Common myeloid progenitor, CD34-positive (primary cell): Measurements from ENCODE around the gene ITGAV.

Source experiments
- CTCF ChIA-PET: fragments of 350-600 bp; sonication (Branson Sonifier 250); formaldehyde crosslinking; loops from one replicate; lab custom pipeline; 2021; ENCODE audit warnings: antibody characterized with exemption; lab: Charles Lee
- POLR2A ChIA-PET: fragments of 350-600 bp; sonication (Branson Sonifier 250); formaldehyde crosslinking; loops from one replicate; lab custom pipeline; 2021; ENCODE audit warnings: antibody characterized with exemption; lab: Charles Lee
- DNase-seq, 3 donors: peaks; one replicate each; pipeline versions ENCODE4 v3.0.0 to v3.0.0-alpha.2; 2013
- H3K27ac ChIP-seq, 2 experiments: 1 replicate in 1 of 2; 2 replicates in 1 of 2; pipeline ENCODE4 v1.7.0; 2013; ENCODE audit warnings: inconsistent platforms in 2 of 2, low read length in 2 of 2, mild to moderate bottlenecking in 2 of 2, low read depth in 1 of 2, moderate library complexity in 1 of 2; ENCODE audit not compliant: severe bottlenecking in 2 of 2, insufficient read depth in 1 of 2, poor library complexity in 1 of 2
- H3K27me3 ChIP-seq, 5 experiments: replicated peaks in 2 of 5; 1 replicate in 3 of 5; 2 replicates in 2 of 5; pipeline versions ENCODE4 v1.6.1 to v1.7.0; 2013; ENCODE audit warnings: low read length in 4 of 5, mild to moderate bottlenecking in 2 of 5, moderate library complexity in 2 of 5, inconsistent platforms in 1 of 5; ENCODE audit not compliant: insufficient read depth in 5 of 5, control insufficient read depth in 4 of 5
- H3K36me3 ChIP-seq, 4 experiments: 1 replicate in 2 of 4; 2 replicates in 2 of 4; pipeline versions ENCODE4 v1.6.1 to v1.7.0; 2013; ENCODE audit warnings: low read length in 3 of 4, control low read depth in 1 of 4, mild to moderate bottlenecking in 1 of 4; ENCODE audit not compliant: control insufficient read depth in 4 of 4, insufficient read depth in 4 of 4
- H3K4me1 ChIP-seq, 4 experiments: 1 replicate in 3 of 4; 2 replicates in 1 of 4; pipeline versions ENCODE4 v1.6.1 to v1.7.1; 2013; ENCODE audit warnings: low read length in 3 of 4, mild to moderate bottlenecking in 3 of 4, control low read depth in 1 of 4, inconsistent platforms in 1 of 4, moderate library complexity in 1 of 4; ENCODE audit not compliant: control insufficient read depth in 4 of 4, insufficient read depth in 4 of 4; ENCODE audit errors: control extremely low read depth in 1 of 4
- H3K4me3 ChIP-seq, 7 experiments: 1 replicate in 4 of 7; 2 replicates in 3 of 7; pipeline versions ENCODE4 v1.5.1 to v1.7.0; 2013; ENCODE audit warnings: mild to moderate bottlenecking in 7 of 7, low read length in 6 of 7, moderate library complexity in 6 of 7, inconsistent platforms in 2 of 7, low read depth in 2 of 7, control low read depth in 1 of 7; ENCODE audit not compliant: insufficient read depth in 4 of 7, control insufficient read depth in 1 of 7; ENCODE audit errors: extremely low read depth in 1 of 7
- H3K9me3 ChIP-seq, 5 experiments: 1 replicate in 4 of 5; 2 replicates in 1 of 5; pipeline versions ENCODE4 v1.6.1 to v1.7.1; 2013; ENCODE audit warnings: low read length in 4 of 5, mild to moderate bottlenecking in 2 of 5, inconsistent platforms in 1 of 5, low read depth in 1 of 5, moderate library complexity in 1 of 5; ENCODE audit not compliant: control insufficient read depth in 4 of 5, insufficient read depth in 2 of 5; ENCODE audit errors: control extremely low read depth in 1 of 5
- WGBS: methylation state at CpG from one replicate; pipeline ENCODE4 v1.1.5; 2013; ENCODE audit not compliant: insufficient coverage; 5-methylcytosine and 5-hydroxymethylcytosine counted together

ITGAV gene

GRCh38 chr2:186702006-186702405 is 112.2 kb downstream of the ITGAV start:
- CTCF ChIA-PET, result no interaction called here
- POLR2A ChIA-PET, result interaction anchor here (0.6 kb wide), 1 partner anchor 55 kb away, joined by 3 read pairs; no protein-coding TSS in a partner anchor
- no peaks in the 10 kb centered on the region for H3K9me3 ChIP-seq
- H3K36me3 ChIP-seq, result peaks cover 0 to 2% (median 0%) of the 10 kb centered on the region in 4 experiments
- H3K27ac ChIP-seq, result no peak overlapping the region
- H3K27me3 ChIP-seq, result no peaks in the 10 kb centered on the region
- 100% methylated on average over 1 of the region's 2 CpGs for WGBS
- H3K4me1 ChIP-seq, result no peaks in the 10 kb centered on the region
- H3K4me3 ChIP-seq, result no peak overlapping the region
- no peak for DNase-seq

GRCh38 chr2:186702501-186702900 is 112.6 kb downstream of the ITGAV start:
- DNase-seq, result no peak
- no CpG with 5 or more reads among the region's 2 CpGs for WGBS
- Histone ChIP-seq H3K4me1 (no peaks in the 10 kb centered on the region), H3K9me3 (no peaks in the 10 kb centered on the region), H3K36me3 (peaks cover 0 to 2% (median 0%) of the 10 kb centered on the region in 4 experiments), H3K27ac (no peak overlapping the region), H3K4me3 (no peak overlapping the region), H3K27me3 (no peaks in the 10 kb centered on the region)
- ChIA-PET CTCF (no interaction called here), POLR2A (no interaction called here)

- Histone ChIP-seq H3K27me3 (no peaks in the 10 kb centered on the region), H3K27ac (no peak overlapping the region), H3K9me3 (no peaks in the 10 kb centered on the region), H3K4me3 (no peak overlapping the region), H3K4me1 (no peaks in the 10 kb centered on the region), H3K36me3 (peaks cover 0 to 2% (median under 1%) of the 10 kb centered on the region in 4 experiments)
- ChIA-PET CTCF (no interaction called here), POLR2A (no interaction called here)
- no peak for DNase-seq
- WGBS, result 100% methylated on average over 1 of the region's 3 CpGs
Measured at GRCh38 chr2:186704897-186705296, 115.0 kb downstream of the ITGAV start.

GRCh38 chr2:186709529-186710450 is 119.9 kb downstream of the ITGAV start:
- WGBS, result 100% methylated on average over 2 of the region's 6 CpGs
- ChIA-PET CTCF (no interaction called here), POLR2A (no interaction called here)
- Histone ChIP-seq H3K27ac (no peak overlapping the region), H3K4me1 (no peaks in the 10 kb centered on the region), H3K36me3 (peaks cover 0 to 2% (median 0%) of the 10 kb centered on the region in 4 experiments), H3K4me3 (no peak overlapping the region), H3K9me3 (no peaks in the 10 kb centered on the region), H3K27me3 (no peaks in the 10 kb centered on the region)
- no peak for DNase-seq

- DNase-seq, result no peak
- no peaks in the 10 kb centered on the region for H3K4me1 ChIP-seq
Measured at GRCh38 chr2:186713691-186714090, 123.8 kb downstream of the ITGAV start.

GRCh38 chr2:186714611-186715010 is 124.8 kb downstream of the ITGAV start:
- 86% methylated on average over 1 of the region's 2 CpGs for WGBS
- CTCF ChIA-PET, result interaction anchor here (1.2 kb wide), 1 partner anchor 11 kb away, joined by 3 read pairs; no protein-coding TSS in a partner anchor
- H3K9me3 ChIP-seq, result no peaks in the 10 kb centered on the region
- no peaks in the 10 kb centered on the region for H3K27me3 ChIP-seq
- H3K4me3 ChIP-seq, result no peak overlapping the region
- POLR2A ChIA-PET, result no interaction called here
- no peak overlapping the region for H3K27ac ChIP-seq
- H3K36me3 ChIP-seq, result no peaks in the 10 kb centered on the region
- no peaks in the 10 kb centered on the region for H3K4me1 ChIP-seq
- DNase-seq, result no peak

More at GRCh38 chr2:186713691-186714090, 123.8 kb downstream of the ITGAV start:
- Histone ChIP-seq H3K4me3 (no peak overlapping the region), H3K27ac (no peak overlapping the region), H3K27me3 (no peaks in the 10 kb centered on the region), H3K36me3 (peaks cover 0 to 2% (median 0%) of the 10 kb centered on the region in 4 experiments), H3K9me3 (no peaks in the 10 kb centered on the region)
- ChIA-PET POLR2A (interaction anchor here (0.6 kb wide), 1 partner anchor 12 kb away, joined by 8 read pairs; no protein-coding TSS in a partner anchor), CTCF (interaction anchor here (0.7 to 1.0 kb wide), 3 partner anchors 16 to 706 kb away, joined by 3 to 4 read pairs (median 3); no protein-coding TSS in a partner anchor)
- WGBS, result no CpG with 5 or more reads among the region's 1 CpG

- no peaks in the 10 kb centered on the region for H3K4me1 ChIP-seq
- ChIA-PET POLR2A (no interaction called here), CTCF (no interaction called here)
- no peaks in the 10 kb centered on the region for H3K36me3 ChIP-seq
- no peak overlapping the region for H3K27ac ChIP-seq
- H3K9me3 ChIP-seq, result no peaks in the 10 kb centered on the region
- no CpG with 5 or more reads among the region's 1 CpG for WGBS
- no peak for DNase-seq
- H3K4me3 ChIP-seq, result no peak overlapping the region
- H3K27me3 ChIP-seq, result no peaks in the 10 kb centered on the region
Measured at GRCh38 chr2:186716004-186716403, 126.1 kb downstream of the ITGAV start.
